ENCODE results near the gene FRMD5.

The FRMD5 gene

DNA sequence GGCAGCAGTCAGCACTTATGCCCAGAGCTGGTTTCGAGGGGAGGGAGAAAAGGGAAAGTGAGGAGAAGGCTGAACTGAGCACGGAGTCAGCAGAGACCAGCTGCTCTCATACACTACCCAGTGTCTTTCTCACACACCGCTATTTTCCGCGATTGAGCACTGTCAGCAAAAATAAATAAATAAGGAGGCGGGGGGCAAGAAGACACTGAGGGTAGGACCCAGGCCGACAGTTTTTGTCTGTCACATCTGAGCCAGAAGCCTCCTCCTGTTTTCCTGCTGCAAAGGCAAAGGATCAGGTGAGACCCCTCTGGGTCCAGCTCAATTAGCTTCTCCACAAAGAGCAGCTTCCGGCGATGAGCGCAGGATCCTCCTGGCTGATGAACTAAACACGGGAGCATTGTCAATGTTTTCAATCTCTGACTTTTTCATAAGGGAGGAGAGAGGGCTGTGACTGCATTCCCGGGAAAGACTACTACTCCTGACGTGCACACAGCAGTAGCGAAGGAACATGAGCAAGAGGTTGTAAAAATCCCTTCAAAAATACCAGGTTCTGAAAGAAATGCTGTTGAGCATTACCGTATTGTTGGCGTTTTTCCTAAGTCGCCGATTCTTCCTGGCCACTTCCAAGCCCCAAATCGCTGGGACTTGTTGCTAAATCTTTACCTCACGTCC is 1.3 kb downstream of the FRMD5 start:
- Mint-ChIP-seq H3K27me3 (peaks cover 33% of the 10 kb centered on the region), H3K27ac (no peak overlapping the region), H3K4me1 (ENCODE audit: low read depth) (peaks cover 17% of the 10 kb centered on the region), H3K36me3 (no peaks in the 10 kb centered on the region), H3K4me3 (peak overlapping the region; percentile 76), H3K9me3 (ENCODE audit: low read depth) (no peaks in the 10 kb centered on the region)

DNA sequence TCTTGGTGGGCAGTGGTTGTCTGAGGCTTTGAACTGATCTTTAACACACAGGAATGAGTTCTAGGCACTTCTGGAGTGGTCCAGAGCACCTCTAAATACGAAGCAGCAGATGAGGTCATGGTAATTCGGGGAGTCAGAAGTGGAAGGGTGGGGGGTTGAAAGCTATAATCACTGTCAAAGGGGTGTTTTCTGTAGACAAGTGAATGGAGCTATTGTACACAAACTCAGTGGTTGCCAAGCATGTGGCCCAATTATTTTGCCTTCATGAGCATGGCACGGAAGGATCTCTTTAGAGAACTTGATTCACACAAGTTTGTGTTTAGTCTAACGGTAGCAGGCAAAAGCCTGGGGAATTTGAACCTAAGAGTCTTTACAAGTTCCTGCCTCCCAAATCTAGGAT is 6.3 kb downstream of the FRMD5 start:
- no peak overlapping the region for H3K27ac Mint-ChIP-seq
- no peak overlapping the region for H3K4me3 Mint-ChIP-seq
- no peaks in the 10 kb centered on the region for H3K9me3 Mint-ChIP-seq (ENCODE audit: low read depth)
- peaks cover 2% of the 10 kb centered on the region for H3K36me3 Mint-ChIP-seq
- peaks cover 3% of the 10 kb centered on the region for H3K4me1 Mint-ChIP-seq (ENCODE audit: low read depth)
- peaks cover 23% of the 10 kb centered on the region for H3K27me3 Mint-ChIP-seq

DNA sequence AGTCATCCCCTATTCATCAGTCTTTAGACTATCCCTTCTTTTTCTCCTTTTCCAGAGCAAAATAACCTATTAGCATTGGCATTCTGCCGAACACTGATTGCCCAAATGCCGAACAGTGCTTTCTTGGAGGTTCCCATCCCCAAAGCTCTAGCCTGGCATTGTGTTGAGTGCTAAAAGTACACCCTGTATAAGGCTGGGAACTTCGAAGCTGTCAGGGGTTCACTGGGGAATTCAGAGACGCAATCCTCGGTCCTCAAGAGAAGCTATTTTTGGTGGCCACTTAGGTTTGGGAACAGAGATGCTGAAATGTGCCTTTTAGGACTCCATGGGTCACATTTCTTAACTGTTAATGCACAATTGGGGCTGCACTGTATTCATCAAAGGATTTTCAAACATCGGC is 8.4 kb downstream of the FRMD5 start:
- Mint-ChIP-seq H3K27ac (no peak overlapping the region), H3K36me3 (peaks cover 2% of the 10 kb centered on the region), H3K4me3 (no peak overlapping the region), H3K9me3 (ENCODE audit: low read depth) (no peaks in the 10 kb centered on the region), H3K4me1 (ENCODE audit: low read depth) (no peaks in the 10 kb centered on the region), H3K27me3 (peaks cover 11% of the 10 kb centered on the region)

DNA sequence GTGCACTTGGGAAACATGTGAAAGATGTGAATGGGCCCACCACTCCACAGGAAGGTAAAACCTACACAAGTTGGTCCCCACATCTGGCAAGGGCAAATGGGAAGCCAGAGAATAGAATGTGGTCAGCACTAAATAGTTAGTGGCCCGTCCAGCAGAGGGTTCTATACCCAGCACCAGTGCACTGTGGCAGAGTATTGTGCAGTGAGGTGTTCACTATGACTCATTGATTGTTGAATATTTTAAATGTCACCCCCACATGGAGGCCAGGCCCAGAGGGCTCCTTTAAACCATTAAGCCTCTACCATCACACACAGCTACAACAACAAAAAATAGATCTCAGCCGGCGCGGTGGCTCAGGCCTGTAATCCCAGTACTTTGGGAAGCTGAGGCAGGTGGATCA is 11.7 kb downstream of the FRMD5 start:
- Mint-ChIP-seq H3K9me3 (ENCODE audit: low read depth) (no peaks in the 10 kb centered on the region), H3K4me1 (ENCODE audit: low read depth) (no peaks in the 10 kb centered on the region), H3K36me3 (peaks cover 2% of the 10 kb centered on the region), H3K27me3 (peaks cover 2% of the 10 kb centered on the region), H3K4me3 (no peak overlapping the region), H3K27ac (no peak overlapping the region)

DNA sequence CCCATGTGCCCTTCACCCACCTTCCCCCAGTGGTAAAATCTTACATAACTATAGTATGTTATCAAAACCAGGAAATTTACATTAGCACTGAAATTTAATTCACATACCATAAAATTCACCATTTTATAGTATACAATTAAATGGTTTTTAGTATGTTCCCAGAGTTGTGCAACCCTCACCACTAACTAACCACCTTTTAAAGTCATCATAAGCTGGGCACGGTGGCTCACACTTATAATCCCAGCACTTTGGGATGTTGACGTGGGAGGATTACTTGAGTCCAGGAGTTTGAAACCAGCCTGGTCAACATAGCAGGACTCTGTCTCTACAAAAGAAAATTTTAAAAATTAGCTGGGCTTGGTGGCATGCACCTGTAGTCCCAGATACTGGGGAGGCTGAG is 13.7 kb downstream of the FRMD5 start:
- peaks cover 4% of the 10 kb centered on the region for H3K27me3 Mint-ChIP-seq
- peaks cover 2% of the 10 kb centered on the region for H3K36me3 Mint-ChIP-seq
- H3K4me3 Mint-ChIP-seq = no peak overlapping the region
- no peak overlapping the region for H3K27ac Mint-ChIP-seq
- no peaks in the 10 kb centered on the region for H3K9me3 Mint-ChIP-seq (ENCODE audit: low read depth)
- H3K4me1 Mint-ChIP-seq (ENCODE audit: low read depth) = no peaks in the 10 kb centered on the region

DNA sequence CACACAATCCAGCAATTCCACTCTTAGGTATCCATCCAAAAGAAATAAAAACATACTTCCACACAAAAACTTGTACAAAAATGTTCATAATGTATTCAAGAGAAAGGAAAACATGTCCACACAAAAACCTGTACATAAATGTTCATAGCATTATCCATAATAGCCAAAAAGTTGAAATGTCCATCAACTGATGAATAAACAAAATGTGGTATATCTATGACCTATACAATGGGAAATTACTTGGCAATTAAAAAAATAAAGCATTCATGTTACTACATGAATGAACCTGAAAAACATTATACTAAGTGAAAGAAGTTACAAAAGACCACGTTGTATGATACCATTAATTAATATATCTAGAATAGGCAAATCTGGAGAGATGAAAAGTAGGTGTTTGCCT is 17.9 kb downstream of the FRMD5 start:
- no peaks in the 10 kb centered on the region for H3K4me1 Mint-ChIP-seq (ENCODE audit: low read depth)
- no peaks in the 10 kb centered on the region for H3K36me3 Mint-ChIP-seq
- H3K4me3 Mint-ChIP-seq = no peak overlapping the region
- H3K27ac Mint-ChIP-seq = no peak overlapping the region
- H3K27me3 Mint-ChIP-seq = peaks cover 11% of the 10 kb centered on the region
- no peaks in the 10 kb centered on the region for H3K9me3 Mint-ChIP-seq (ENCODE audit: low read depth)

DNA sequence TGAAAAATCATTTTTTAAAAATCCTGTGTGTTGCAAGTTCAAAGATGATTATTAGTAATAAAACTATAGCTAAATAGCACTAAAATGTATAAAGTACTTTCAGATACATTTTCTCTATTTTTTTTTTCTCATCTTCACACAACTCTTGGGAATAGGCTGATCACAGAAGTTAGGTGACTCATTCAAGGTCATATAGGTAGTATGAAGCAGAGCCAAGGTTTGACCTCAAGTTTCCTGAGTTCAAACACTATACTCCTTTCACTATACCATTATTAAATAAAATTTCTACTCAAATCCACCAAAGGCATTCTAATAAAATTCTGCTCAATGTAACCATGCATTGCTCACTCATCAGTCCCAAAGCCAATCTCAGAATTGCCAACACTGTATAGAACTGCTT is 21.3 kb downstream of the FRMD5 start:
- Mint-ChIP-seq H3K4me3 (no peak overlapping the region), H3K27me3 (peaks cover 14% of the 10 kb centered on the region), H3K27ac (no peak overlapping the region), H3K4me1 (ENCODE audit: low read depth) (no peaks in the 10 kb centered on the region), H3K36me3 (no peaks in the 10 kb centered on the region), H3K9me3 (ENCODE audit: low read depth) (no peaks in the 10 kb centered on the region)

DNA sequence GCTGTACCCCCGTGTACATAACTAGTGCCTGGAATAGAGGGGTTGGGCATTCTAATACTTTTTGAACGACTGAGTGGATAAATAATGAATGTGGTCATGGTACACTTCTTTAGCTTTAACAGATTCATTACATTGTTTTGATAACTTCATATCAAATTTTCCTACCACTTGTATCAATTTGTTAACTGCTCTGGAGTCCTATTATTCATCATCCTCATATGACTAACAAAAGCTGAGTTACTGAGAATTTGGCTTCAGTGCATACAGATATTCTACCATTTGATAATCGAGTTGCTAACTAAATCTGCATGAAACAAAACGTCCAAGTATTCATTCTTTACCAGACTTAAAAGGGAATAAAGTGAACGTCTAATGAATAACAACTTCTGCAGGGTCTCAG is 31.7 kb downstream of the FRMD5 start:
- peaks cover 12% of the 10 kb centered on the region for H3K27me3 Mint-ChIP-seq
- H3K4me1 Mint-ChIP-seq (ENCODE audit: low read depth) = no peaks in the 10 kb centered on the region
- H3K4me3 Mint-ChIP-seq = no peak overlapping the region
- no peak overlapping the region for H3K27ac Mint-ChIP-seq
- H3K9me3 Mint-ChIP-seq (ENCODE audit: low read depth) = no peaks in the 10 kb centered on the region
- no peaks in the 10 kb centered on the region for H3K36me3 Mint-ChIP-seq

DNA sequence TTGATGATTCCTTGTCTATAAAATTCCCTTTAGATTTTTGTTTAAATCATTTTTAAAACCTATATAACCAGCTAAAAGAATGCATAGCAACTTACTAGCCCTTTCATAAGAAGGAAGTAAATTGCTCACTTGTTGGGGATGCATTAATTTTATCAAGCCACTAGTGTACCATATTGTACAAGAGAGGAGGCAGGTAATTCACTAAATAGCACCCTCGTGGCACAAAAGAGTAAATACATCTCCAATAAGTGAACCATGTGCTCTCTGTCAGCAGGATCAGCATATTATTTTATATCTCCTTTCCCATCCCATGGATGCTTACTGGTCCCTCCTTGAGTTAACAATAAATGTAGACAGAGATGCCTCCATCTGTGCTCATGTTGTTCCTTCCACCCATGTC is 34.3 kb downstream of the FRMD5 start:
- H3K36me3 Mint-ChIP-seq = no peaks in the 10 kb centered on the region
- H3K4me3 Mint-ChIP-seq = no peak overlapping the region
- H3K27ac Mint-ChIP-seq = no peak overlapping the region
- no peaks in the 10 kb centered on the region for H3K4me1 Mint-ChIP-seq (ENCODE audit: low read depth)
- H3K27me3 Mint-ChIP-seq = peaks cover 13% of the 10 kb centered on the region
- H3K9me3 Mint-ChIP-seq (ENCODE audit: low read depth) = no peaks in the 10 kb centered on the region

DNA sequence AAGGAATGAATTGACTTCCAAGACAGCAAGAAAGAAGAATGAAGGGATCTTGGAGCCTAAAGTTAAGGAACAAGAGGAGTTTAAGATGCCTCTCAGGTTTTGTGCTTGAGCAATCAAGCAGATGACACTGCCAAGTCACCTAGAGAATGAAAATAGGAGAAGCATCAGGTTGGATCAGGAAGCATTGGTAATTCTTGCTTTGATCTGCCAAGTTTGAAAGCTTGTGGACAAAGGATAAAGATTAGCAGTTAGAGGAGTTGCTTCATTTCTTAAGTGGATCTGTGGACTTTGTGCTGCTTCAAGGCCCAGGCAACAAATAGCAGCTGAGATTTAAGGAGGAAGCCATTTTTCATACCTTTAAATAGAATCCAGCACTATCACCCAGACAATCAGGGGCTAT is 35.6 kb downstream of the FRMD5 start:
- H3K4me1 Mint-ChIP-seq (ENCODE audit: low read depth) = no peaks in the 10 kb centered on the region
- H3K27ac Mint-ChIP-seq = no peak overlapping the region
- no peaks in the 10 kb centered on the region for H3K36me3 Mint-ChIP-seq
- peaks cover 16% of the 10 kb centered on the region for H3K27me3 Mint-ChIP-seq
- no peaks in the 10 kb centered on the region for H3K9me3 Mint-ChIP-seq (ENCODE audit: low read depth)
- no peak overlapping the region for H3K4me3 Mint-ChIP-seq

DNA sequence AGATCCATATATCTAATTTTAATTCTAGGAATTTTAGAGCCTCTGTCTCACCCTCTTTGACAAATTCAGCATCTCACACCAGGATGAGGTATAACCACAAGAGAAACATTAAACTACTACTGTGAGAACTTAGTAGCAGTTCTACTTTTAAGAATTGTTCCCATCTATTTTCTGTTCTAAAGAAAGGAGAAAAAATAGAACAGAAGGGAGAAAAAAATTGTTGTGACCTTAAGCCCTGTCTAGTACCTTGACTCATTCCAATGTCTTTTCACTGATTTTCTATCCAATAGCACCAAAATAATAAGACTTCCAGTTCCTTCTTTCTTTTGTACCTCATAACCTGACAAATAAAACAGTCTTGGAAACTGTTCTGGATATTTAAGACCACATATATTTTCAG is 37.0 kb downstream of the FRMD5 start:
- no peaks in the 10 kb centered on the region for H3K9me3 Mint-ChIP-seq (ENCODE audit: low read depth)
- H3K27ac Mint-ChIP-seq = no peak overlapping the region
- H3K36me3 Mint-ChIP-seq = no peaks in the 10 kb centered on the region
- H3K4me3 Mint-ChIP-seq = no peak overlapping the region
- H3K4me1 Mint-ChIP-seq (ENCODE audit: low read depth) = no peaks in the 10 kb centered on the region
- peaks cover 18% of the 10 kb centered on the region for H3K27me3 Mint-ChIP-seq

DNA sequence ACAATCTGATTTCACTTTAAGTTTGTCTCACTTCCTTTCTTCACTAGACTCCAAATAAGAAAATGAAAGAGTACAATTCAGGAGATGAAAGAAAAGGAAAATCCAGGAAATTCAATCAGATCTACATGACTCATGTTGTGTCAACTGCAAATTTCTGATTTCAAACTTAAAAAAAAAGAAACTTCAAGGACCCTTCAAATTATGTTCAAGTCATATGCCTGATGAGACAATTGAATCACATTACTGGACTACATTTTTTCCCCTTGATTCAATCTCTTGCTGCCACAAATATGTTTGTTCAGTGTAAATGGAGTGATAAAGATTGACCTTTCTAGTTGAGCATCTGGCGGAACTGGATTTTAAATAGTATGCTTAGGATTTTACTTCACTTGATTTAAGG is 37.4 kb downstream of the FRMD5 start:
- H3K9me3 Mint-ChIP-seq (ENCODE audit: low read depth) = no peaks in the 10 kb centered on the region
- no peaks in the 10 kb centered on the region for H3K36me3 Mint-ChIP-seq

DNA sequence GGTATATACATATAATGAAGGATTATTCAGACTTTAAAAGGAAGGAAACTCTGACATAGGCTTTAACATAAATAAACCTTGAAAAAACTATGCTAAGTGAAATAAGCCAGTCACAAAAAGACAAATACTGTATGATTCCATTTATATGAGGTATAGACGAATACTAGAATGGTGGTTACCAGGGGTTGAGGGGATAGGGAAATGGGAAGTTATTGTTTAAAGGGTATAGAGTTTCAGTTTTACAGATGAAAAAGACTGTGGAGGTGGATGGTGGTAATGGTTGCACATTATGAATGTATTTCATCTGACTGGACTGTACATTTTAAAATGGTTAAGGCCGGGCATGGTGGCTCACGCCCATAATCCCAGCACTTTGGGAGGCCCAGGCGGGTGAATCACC is 41.7 kb downstream of the FRMD5 start:
- Mint-ChIP-seq H3K4me3 (no peak overlapping the region), H3K9me3 (ENCODE audit: low read depth) (no peaks in the 10 kb centered on the region), H3K4me1 (ENCODE audit: low read depth) (no peaks in the 10 kb centered on the region), H3K36me3 (no peaks in the 10 kb centered on the region), H3K27me3 (peaks cover 14% of the 10 kb centered on the region), H3K27ac (no peak overlapping the region)

More for the DNA sequence above, 37.4 kb downstream of the FRMD5 start:
- peaks cover 17% of the 10 kb centered on the region for H3K27me3 Mint-ChIP-seq
- H3K4me1 Mint-ChIP-seq (ENCODE audit: low read depth) = no peaks in the 10 kb centered on the region
- H3K27ac Mint-ChIP-seq = no peak overlapping the region
- H3K4me3 Mint-ChIP-seq = no peak overlapping the region

DNA sequence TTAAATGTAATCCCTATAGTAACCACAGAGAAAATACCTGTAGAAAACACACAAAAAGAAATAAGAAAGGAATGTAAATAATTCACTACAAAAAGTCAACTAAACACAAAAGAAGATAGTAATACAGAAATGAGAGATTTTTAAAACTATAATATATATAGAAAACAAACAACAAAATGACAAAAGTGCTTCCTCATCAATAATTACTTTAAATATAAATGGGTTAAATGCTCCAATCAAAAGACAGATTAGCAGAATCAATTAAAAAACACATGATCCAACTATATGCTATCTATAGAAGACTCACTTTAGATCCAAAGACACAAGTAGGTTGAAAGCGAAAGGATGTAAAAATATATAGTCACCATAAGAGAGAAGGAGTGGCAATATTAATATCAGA is 45.8 kb downstream of the FRMD5 start:
- no peaks in the 10 kb centered on the region for H3K9me3 Mint-ChIP-seq (ENCODE audit: low read depth)
- H3K36me3 Mint-ChIP-seq = no peaks in the 10 kb centered on the region
- no peak overlapping the region for H3K27ac Mint-ChIP-seq
- no peak overlapping the region for H3K4me3 Mint-ChIP-seq
- H3K4me1 Mint-ChIP-seq (ENCODE audit: low read depth) = no peaks in the 10 kb centered on the region
- peaks cover 16% of the 10 kb centered on the region for H3K27me3 Mint-ChIP-seq

DNA sequence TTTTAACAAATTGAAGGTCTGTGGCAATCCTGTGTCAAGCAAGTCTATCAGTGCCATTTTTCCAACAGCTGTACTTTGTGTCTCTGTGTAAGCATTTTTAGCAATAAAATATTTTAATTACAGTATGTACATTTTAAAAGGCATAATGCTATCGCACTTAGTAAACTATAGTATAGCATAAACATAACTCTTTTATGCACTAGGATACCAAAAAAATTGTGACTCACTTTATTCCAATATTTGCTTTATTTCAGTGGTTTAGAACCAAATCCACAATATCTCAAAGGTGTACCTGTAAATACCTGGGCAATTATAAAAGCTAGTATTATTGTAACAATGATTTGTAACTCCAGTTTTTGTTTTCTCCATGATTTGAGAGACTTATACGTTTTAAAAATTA is 46.5 kb downstream of the FRMD5 start:
- no peak overlapping the region for H3K27ac Mint-ChIP-seq
- H3K27me3 Mint-ChIP-seq = peaks cover 16% of the 10 kb centered on the region

DNA sequence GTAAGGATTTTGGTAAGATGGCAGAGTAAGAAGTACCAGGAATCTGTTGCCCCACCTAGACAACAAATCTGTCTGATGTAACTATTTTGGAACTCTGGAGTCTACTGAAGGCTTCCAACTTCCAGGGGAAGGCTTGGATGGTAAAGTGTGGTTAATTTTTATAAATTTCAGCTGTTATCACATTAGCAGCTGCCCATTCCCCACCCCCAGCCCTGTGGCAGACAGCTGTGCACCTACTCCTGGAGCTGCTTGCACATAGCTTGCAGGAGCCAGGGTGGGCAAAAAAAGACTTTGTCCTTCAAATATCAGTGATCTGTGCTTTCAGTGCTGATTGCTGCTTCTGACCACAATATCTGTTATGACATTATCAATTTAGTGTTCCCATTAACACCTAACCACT is 47.4 kb downstream of the FRMD5 start:
- Mint-ChIP-seq H3K4me1 (ENCODE audit: low read depth) (no peaks in the 10 kb centered on the region), H3K4me3 (no peak overlapping the region), H3K36me3 (no peaks in the 10 kb centered on the region), H3K9me3 (ENCODE audit: low read depth) (no peaks in the 10 kb centered on the region), H3K27me3 (peaks cover 16% of the 10 kb centered on the region), H3K27ac (no peak overlapping the region)

More for the DNA sequence above, 46.5 kb downstream of the FRMD5 start:
- H3K4me3 Mint-ChIP-seq = no peak overlapping the region
- H3K4me1 Mint-ChIP-seq (ENCODE audit: low read depth) = no peaks in the 10 kb centered on the region
- no peaks in the 10 kb centered on the region for H3K36me3 Mint-ChIP-seq
- no peaks in the 10 kb centered on the region for H3K9me3 Mint-ChIP-seq (ENCODE audit: low read depth)

All from activated naive CD8-positive, alpha-beta T cell (primary cell).